ENCODE data around the gene SCN5A.

- TF ChIP-seq EZH2 (IDR thresholded peaks at IDR 0.05) (no peak), POLR2AphosphoS5 (IDR thresholded peaks at IDR 0.05; ENCODE audit: borderline replicate concordance, low read depth, low read length) (no peak)
Measured at GRCh38 chr3:38551026-38551832, 98.3 kb downstream of the SCN5A start.
